Measurements from ENCODE around the gene TTR. TPM values are rescaled to one million over a fixed set of nuclear protein-coding genes. Genes with fewer than 3 reads are reported as not detected.

Gene TTR
- total and polyA plus RNA-seq, 2 of the 13 experiments (the other 11 are each of a cell fraction or from before 2014, with no cell fraction given) = 91.3 to 496 TPM

- TF ChIP-seq ZNF253 (CRISPR knock-in tag; IDR thresholded peaks at IDR 0.05; ENCODE audit: borderline replicate concordance) = no peak
- no peak for TF ChIP-seq ZNF329 (CRISPR knock-in tag; IDR thresholded peaks at IDR 0.05; ENCODE audit: low read depth)
- TF ChIP-seq SALL2 (CRISPR knock-in tag; IDR thresholded peaks at IDR 0.05) = no peak
- TF ChIP-seq REXO4 (CRISPR knock-in tag; IDR thresholded peaks at IDR 0.05; ENCODE audit: borderline replicate concordance) = no peak
- no peak for TF ChIP-seq ZBTB20 (CRISPR knock-in tag; IDR thresholded peaks at IDR 0.05; ENCODE audit: borderline replicate concordance, low read depth)
- no peak for TF ChIP-seq MEF2D (CRISPR knock-in tag; IDR thresholded peaks at IDR 0.05)
- TF ChIP-seq ZNF652 (CRISPR knock-in tag; IDR thresholded peaks at IDR 0.05; ENCODE audit: borderline replicate concordance, low read depth) = no peak
- no peak for TF ChIP-seq CCAR2 (optimal IDR thresholded peaks at IDR 0.05; ENCODE audit: low read depth, low read length)
- TF ChIP-seq ETS1 (CRISPR knock-in tag; IDR thresholded peaks at IDR 0.05) = no peak
- TF ChIP-seq EZH2 (conservative IDR thresholded peaks at IDR 0.05; ENCODE audit: low read depth, low read length) = no peak
- peak; percentile 93 for TF ChIP-seq HDAC2 (CRISPR knock-in tag; IDR thresholded peaks at IDR 0.05)
- TF ChIP-seq, protein P1, sequence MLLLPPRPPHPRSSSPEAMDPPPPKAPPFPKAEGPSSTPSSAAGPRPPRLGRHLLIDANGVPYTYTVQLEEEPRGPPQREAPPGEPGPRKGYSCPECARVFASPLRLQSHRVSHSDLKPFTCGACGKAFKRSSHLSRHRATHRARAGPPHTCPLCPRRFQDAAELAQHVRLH (CRISPR knock-in tag; IDR thresholded peaks at IDR 0.05; ENCODE audit: borderline replicate concordance, low read depth) = no peak
- TF ChIP-seq DBP (CRISPR knock-in tag; IDR thresholded peaks at IDR 0.05; ENCODE audit: not compliant biosample characterization) = no peak
- TF ChIP-seq, protein P2, sequence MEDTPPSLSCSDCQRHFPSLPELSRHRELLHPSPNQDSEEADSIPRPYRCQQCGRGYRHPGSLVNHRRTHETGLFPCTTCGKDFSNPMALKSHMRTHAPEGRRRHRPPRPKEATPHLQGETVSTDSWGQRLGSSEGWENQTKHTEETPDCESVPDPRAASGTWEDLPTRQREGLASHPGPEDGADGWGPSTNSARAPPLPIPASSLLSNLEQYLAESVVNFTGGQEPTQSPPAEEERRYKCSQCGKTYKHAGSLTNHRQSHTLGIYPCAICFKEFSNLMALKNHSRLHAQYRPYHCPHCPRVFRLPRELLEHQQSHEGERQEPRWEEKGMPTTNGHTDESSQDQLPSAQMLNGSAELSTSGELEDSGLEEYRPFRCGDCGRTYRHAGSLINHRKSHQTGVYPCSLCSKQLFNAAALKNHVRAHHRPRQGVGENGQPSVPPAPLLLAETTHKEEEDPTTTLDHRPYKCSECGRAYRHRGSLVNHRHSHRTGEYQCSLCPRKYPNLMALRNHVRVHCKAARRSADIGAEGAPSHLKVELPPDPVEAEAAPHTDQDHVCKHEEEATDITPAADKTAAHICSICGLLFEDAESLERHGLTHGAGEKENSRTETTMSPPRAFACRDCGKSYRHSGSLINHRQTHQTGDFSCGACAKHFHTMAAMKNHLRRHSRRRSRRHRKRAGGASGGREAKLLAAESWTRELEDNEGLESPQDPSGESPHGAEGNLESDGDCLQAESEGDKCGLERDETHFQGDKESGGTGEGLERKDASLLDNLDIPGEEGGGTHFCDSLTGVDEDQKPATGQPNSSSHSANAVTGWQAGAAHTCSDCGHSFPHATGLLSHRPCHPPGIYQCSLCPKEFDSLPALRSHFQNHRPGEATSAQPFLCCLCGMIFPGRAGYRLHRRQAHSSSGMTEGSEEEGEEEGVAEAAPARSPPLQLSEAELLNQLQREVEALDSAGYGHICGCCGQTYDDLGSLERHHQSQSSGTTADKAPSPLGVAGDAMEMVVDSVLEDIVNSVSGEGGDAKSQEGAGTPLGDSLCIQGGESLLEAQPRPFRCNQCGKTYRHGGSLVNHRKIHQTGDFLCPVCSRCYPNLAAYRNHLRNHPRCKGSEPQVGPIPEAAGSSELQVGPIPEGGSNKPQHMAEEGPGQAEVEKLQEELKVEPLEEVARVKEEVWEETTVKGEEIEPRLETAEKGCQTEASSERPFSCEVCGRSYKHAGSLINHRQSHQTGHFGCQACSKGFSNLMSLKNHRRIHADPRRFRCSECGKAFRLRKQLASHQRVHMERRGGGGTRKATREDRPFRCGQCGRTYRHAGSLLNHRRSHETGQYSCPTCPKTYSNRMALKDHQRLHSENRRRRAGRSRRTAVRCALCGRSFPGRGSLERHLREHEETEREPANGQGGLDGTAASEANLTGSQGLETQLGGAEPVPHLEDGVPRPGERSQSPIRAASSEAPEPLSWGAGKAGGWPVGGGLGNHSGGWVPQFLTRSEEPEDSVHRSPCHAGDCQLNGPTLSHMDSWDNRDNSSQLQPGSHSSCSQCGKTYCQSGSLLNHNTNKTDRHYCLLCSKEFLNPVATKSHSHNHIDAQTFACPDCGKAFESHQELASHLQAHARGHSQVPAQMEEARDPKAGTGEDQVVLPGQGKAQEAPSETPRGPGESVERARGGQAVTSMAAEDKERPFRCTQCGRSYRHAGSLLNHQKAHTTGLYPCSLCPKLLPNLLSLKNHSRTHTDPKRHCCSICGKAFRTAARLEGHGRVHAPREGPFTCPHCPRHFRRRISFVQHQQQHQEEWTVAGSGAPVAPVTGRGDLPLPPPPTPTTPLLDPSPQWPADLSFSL (CRISPR knock-in tag; IDR thresholded peaks at IDR 0.05) = no peak
- no peak for TF ChIP-seq MTF1 (CRISPR knock-in tag; IDR thresholded peaks at IDR 0.05)
- 0 out of 2 replicates have a peak, but pooled peaks have one; percentile 18 for TF ChIP-seq ATF1 (CRISPR knock-in tag; IDR thresholded peaks at IDR 0.05)
- TF ChIP-seq, protein P3, sequence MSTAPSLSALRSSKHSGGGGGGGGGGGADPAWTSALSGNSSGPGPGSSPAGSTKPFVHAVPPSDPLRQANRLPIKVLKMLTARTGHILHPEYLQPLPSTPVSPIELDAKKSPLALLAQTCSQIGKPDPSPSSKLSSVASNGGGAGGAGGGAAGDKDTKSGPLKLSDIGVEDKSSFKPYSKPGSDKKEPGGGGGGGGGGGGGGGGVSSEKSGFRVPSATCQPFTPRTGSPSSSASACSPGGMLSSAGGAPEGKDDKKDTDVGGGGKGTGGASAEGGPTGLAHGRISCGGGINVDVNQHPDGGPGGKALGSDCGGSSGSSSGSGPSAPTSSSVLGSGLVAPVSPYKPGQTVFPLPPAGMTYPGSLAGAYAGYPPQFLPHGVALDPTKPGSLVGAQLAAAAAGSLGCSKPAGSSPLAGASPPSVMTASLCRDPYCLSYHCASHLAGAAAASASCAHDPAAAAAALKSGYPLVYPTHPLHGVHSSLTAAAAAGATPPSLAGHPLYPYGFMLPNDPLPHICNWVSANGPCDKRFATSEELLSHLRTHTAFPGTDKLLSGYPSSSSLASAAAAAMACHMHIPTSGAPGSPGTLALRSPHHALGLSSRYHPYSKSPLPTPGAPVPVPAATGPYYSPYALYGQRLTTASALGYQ (CRISPR knock-in tag; IDR thresholded peaks at IDR 0.05) = peak; percentile 51; the same call in 1 of the 2 replicates
- TF ChIP-seq ZSCAN20 (CRISPR knock-in tag; IDR thresholded peaks at IDR 0.05; ENCODE audit: borderline replicate concordance) = no peak
- no peak for TF ChIP-seq MYC (CRISPR knock-in tag; IDR thresholded peaks at IDR 0.05; ENCODE audit: borderline replicate concordance)
- TF ChIP-seq ZNF703 (CRISPR knock-in tag; IDR thresholded peaks at IDR 0.05; ENCODE audit: borderline replicate concordance) = no peak
These were observed 4.1 kb upstream of the TTR start (continued) for GRCh38 chr18:31587529-31587928.

Measured in HepG2 (cell line).